Epidermal melanocyte (primary cell): ENCODE measurements around the gene TALDO1.
A peak's percentile ranks its signal among the peaks of the same experiment; 100 is the strongest.

ENCODE experiments used
- DNase-seq: peaks from one replicate; pipeline ENCODE4 v3.0.0; 2011; ENCODE audit warnings: low spot score; ENCODE audit not compliant: insufficient read length

TALDO1 gene

DNA sequence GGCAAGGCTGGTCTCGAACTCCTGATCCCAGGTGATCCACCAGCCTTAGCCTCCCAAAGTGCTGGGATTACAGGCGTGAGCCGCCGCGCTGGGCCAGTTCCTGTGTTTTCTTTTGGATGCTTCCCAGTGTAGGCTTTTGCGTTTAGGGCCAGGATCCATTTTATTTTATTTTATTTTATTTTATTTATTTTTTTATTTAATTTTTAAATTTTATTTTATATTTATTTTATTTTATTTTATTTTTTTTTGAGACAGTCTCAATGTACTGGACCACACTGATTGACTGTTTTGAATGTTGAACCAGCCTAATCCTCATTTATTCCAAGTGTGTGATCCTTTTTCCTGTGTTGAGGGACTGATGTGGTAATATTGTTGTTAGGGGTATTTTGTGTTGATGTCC is 32.8 kb upstream of the TALDO1 start:
- DNase-seq: no peak

GRCh38 chr11:719214-720016 is 27.8 kb upstream of the TALDO1 start:
- DNase-seq: no peak

GRCh38 chr11:720017-720641 is 27.1 kb upstream of the TALDO1 start:
- no peak for DNase-seq

DNA sequence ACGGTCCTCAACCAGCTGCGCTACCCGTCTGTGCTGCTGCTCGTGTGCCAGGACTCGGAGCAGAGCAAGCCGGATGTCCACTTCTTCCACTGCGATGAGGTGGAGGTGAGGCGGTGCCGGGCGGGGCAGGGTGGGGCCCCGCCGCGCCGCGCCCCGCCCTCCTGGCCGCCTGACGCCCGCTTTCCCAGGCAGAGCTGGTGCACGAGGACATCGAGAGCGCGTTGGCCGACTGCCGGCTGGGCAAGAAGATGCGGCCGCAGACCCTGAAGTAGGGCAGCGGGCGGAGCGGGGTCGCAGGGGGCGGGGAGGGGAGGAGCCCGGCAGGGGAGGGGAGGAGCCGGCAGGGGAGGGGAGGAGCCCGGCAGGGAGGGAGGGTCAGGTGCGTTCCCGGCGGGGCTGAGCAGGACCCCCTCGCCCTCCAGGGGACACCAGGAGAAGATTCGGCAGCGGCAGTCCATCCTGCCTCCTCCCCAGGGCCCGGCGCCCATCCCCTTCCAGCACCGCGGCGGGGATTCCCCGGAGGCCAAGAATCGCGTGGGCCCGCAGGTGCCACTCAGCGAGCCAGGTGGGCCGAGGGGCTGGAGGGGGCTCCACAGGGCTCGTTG is 26.5 kb upstream of the TALDO1 start:
- no peak for DNase-seq

GRCh38 chr11:721247-721740 is 26.0 kb upstream of the TALDO1 start:
- DNase-seq: no peak

- no peak for DNase-seq
Measured at GRCh38 chr11:721741-722345, 25.4 kb upstream of the TALDO1 start.

GRCh38 chr11:722346-722811 is 24.9 kb upstream of the TALDO1 start:
- no peak for DNase-seq

- DNase-seq: no peak
Measured at GRCh38 chr11:723120-723883, 24.0 kb upstream of the TALDO1 start.

GRCh38 chr11:724049-724777 is 23.1 kb upstream of the TALDO1 start:
- no peak for DNase-seq

GRCh38 chr11:724778-725386 is 22.4 kb upstream of the TALDO1 start:
- no peak for DNase-seq

- no peak for DNase-seq
Measured at GRCh38 chr11:725624-726202, 21.6 kb upstream of the TALDO1 start.

GRCh38 chr11:726278-727220 is 20.7 kb upstream of the TALDO1 start:
- DNase-seq: no peak

DNA sequence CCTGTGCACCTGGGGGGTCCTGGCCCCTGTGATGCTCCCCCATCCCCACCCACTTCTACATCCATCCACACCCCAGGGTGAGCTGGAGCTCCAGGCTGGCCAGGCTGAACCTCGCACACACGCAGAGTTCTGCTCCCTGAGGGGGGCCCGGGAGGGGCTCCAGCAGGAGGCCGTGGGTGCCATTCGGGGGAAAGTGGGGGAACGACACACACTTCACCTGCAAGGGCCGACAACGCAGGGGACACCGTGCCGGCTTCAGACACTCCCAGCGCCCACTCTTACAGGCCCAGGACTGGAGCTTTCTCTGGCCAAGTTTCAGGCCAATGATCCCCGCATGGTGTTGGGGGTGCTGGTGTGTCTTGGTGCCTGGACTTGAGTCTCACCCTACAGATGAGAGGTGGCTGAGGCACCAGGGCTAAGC is 20.0 kb upstream of the TALDO1 start:
- no peak for DNase-seq

DNA sequence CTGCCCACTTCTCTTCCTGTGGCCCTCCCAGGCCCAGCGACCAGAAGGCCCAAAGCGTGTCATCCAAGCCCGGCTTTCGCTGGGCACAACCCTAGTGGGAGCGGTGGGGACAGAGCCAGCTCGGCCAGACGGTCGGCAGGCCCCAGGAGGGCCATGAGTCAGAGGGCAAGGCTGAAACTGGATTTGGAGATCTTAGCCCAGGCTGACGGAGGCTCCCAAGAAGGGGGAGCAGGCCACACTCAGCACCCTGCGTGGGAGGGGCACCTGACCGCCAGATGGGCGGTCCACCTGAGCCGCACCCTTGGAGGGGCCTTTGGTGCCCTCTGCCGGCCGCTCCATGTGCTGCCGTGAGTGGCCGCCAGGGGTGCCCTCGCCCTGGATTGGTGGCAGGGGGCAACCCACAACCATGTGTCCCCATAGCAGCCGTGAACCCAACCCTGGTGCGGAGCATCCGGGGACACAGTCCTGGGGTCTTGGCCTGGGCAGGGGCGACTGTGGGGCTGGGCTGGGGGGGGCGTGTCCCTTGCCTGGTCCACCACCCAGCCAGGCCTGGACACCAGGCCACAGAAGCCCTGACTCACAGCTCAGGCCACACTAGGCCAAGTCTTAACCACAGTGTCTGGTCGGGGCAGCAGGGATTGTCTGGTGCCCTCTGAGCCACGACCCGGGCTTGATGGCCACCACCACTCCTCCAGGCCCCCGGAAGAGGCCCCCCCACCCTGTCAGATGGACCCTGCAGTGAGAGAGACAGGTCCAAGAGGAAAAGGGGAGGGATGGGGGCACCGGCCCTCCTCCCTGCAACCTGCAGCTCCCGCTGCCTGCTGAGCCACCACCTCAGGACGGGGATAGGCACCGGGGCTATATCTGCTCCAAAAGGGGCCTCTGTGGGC is 19.2 kb upstream of the TALDO1 start:
- DNase-seq: peak; percentile 87

- no peak for DNase-seq
Measured at GRCh38 chr11:728901-729491, 18.3 kb upstream of the TALDO1 start.

GRCh38 chr11:729492-730074 is 17.7 kb upstream of the TALDO1 start:
- peak; percentile 70 for DNase-seq

DNA sequence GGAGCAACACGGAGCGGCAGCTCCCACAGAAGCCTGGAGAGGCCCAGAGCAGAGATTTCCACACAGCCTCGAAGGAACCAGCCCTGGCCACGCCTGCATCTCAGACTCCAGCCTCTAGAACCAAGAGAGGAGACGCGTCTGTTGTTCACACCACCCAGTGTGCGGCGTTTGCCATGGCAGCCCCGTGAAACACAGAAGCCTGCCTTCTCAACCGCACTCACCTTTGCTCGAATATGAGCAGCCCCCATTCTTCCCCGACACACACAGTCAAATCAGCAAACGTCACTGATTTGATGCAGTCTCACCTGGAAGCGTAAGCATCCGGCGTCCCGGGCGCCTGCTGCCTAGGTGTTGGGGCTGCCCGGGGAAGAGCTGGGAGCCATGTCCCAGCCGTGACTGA is 14.2 kb upstream of the TALDO1 start:
- no peak for DNase-seq
